Stomach smooth muscle (tissue), 2 donors: ENCODE data around the gene INPPL1.

ENCODE experiments used
- H3K27ac ChIP-seq: one replicate; pipeline ENCODE4 v1.7.0; 2013; ENCODE audit warnings: mild to moderate bottlenecking, low read length, inconsistent platforms
- H3K27me3 ChIP-seq, 2 donors: one replicate each; pipeline ENCODE4 v1.7.0; 2013; ENCODE audit warnings: low read length in 2 of 2; ENCODE audit not compliant: insufficient read depth in 2 of 2, control insufficient read depth in 1 of 2
- H3K36me3 ChIP-seq, 2 donors: one replicate each; pipeline ENCODE4 v1.7.0; 2013; ENCODE audit warnings: low read length in 2 of 2; ENCODE audit not compliant: control insufficient read depth in 2 of 2, insufficient read depth in 2 of 2
- H3K4me1 ChIP-seq: one replicate; pipeline ENCODE4 v1.7.0; 2013; ENCODE audit warnings: low read length; ENCODE audit not compliant: control insufficient read depth, insufficient read depth
- H3K4me3 ChIP-seq, 2 donors: one replicate each; pipeline ENCODE4 v1.7.0; 2013; ENCODE audit warnings: low read length in 2 of 2
- H3K9ac ChIP-seq, 2 donors: one replicate each; pipeline ENCODE4 v1.7.0; 2013; ENCODE audit warnings: low read length in 2 of 2, mild to moderate bottlenecking in 1 of 2
- H3K9me3 ChIP-seq, 2 donors: one replicate each; pipeline ENCODE4 v1.7.0; 2013; ENCODE audit warnings: low read length in 2 of 2; ENCODE audit not compliant: control insufficient read depth in 2 of 2
- donor health status: healthy.
- donor health status: Pancreatic carcinoma.

The INPPL1 gene

GRCh38 chr11:72267956-72268617 lies 43.5 kb downstream of the INPPL1 start:
- H3K9ac ChIP-seq, result no peak overlapping the region
- no peak overlapping the region for H3K27ac ChIP-seq
- H3K4me3 ChIP-seq, result no peak overlapping the region
- no peaks in the 10 kb centered on the region for H3K9me3 ChIP-seq
- no peaks in the 10 kb centered on the region for H3K36me3 ChIP-seq
- H3K4me1 ChIP-seq, result no peaks in the 10 kb centered on the region
- H3K27me3 ChIP-seq, result peaks cover 2 to 5% of the 10 kb centered on the region in 2 donors

- no peaks in the 10 kb centered on the region for H3K9me3 ChIP-seq
- no peak overlapping the region for H3K9ac ChIP-seq
- H3K4me3 ChIP-seq, result no peak overlapping the region
- H3K4me1 ChIP-seq, result no peaks in the 10 kb centered on the region
- H3K36me3 ChIP-seq, result no peaks in the 10 kb centered on the region
- no peak overlapping the region for H3K27ac ChIP-seq
- H3K27me3 ChIP-seq, result peaks cover 2 to 5% of the 10 kb centered on the region in 2 donors
Observed at GRCh38 chr11:72271980-72272379, 47.4 kb downstream of the INPPL1 start.

GRCh38 chr11:72274435-72274834 lies 49.9 kb downstream of the INPPL1 start:
- Histone ChIP-seq H3K27ac (no peak overlapping the region), H3K4me1 (no peaks in the 10 kb centered on the region), H3K9ac (no peak overlapping the region), H3K36me3 (no peaks in the 10 kb centered on the region), H3K9me3 (no peaks in the 10 kb centered on the region), H3K27me3 (peaks cover 0 to 2% of the 10 kb centered on the region in 2 donors), H3K4me3 (no peak overlapping the region)

GRCh38 chr11:72278905-72279304 lies 54.3 kb downstream of the INPPL1 start:
- Histone ChIP-seq H3K9ac (no peak overlapping the region), H3K9me3 (no peaks in the 10 kb centered on the region), H3K36me3 (no peaks in the 10 kb centered on the region)

GRCh38 chr11:72280037-72280436 lies 55.5 kb downstream of the INPPL1 start:
- Histone ChIP-seq H3K27ac (no peak overlapping the region), H3K27me3 (peaks cover 6 to 10% of the 10 kb centered on the region in 2 donors), H3K4me3 (no peak overlapping the region), H3K4me1 (no peaks in the 10 kb centered on the region), H3K36me3 (no peaks in the 10 kb centered on the region), H3K9ac (no peak overlapping the region), H3K9me3 (no peaks in the 10 kb centered on the region)

More at GRCh38 chr11:72278905-72279304, 54.3 kb downstream of the INPPL1 start:
- H3K27ac ChIP-seq, result no peak overlapping the region
- no peak overlapping the region for H3K4me3 ChIP-seq
- H3K27me3 ChIP-seq, result peaks cover 6 to 7% of the 10 kb centered on the region in 2 donors
- H3K4me1 ChIP-seq, result no peaks in the 10 kb centered on the region

GRCh38 chr11:72280726-72281315 lies 56.3 kb downstream of the INPPL1 start:
- H3K36me3 ChIP-seq, result no peaks in the 10 kb centered on the region
- H3K27ac ChIP-seq, result no peak overlapping the region
- no peaks in the 10 kb centered on the region for H3K9me3 ChIP-seq
- no peaks in the 10 kb centered on the region for H3K4me1 ChIP-seq
- H3K9ac ChIP-seq, result no peak overlapping the region
- H3K27me3 ChIP-seq, result peaks cover 6 to 10% of the 10 kb centered on the region in 2 donors
- H3K4me3 ChIP-seq, result no peak overlapping the region

- Histone ChIP-seq H3K4me3 (no peak overlapping the region), H3K27ac (no peak overlapping the region)
Observed at GRCh38 chr11:72283947-72284346, 59.4 kb downstream of the INPPL1 start.

GRCh38 chr11:72287293-72287692 lies 62.7 kb downstream of the INPPL1 start:
- Histone ChIP-seq H3K9ac (no peak overlapping the region), H3K36me3 (no peaks in the 10 kb centered on the region), H3K4me1 (no peaks in the 10 kb centered on the region), H3K9me3 (no peaks in the 10 kb centered on the region), H3K27me3 (peaks cover 6 to 8% of the 10 kb centered on the region in 2 donors), H3K27ac (no peak overlapping the region), H3K4me3 (no peak overlapping the region)

More at GRCh38 chr11:72283947-72284346, 59.4 kb downstream of the INPPL1 start:
- H3K36me3 ChIP-seq, result no peaks in the 10 kb centered on the region
- no peaks in the 10 kb centered on the region for H3K4me1 ChIP-seq
- no peak overlapping the region for H3K9ac ChIP-seq
- H3K9me3 ChIP-seq, result no peaks in the 10 kb centered on the region
- peaks cover 6 to 10% of the 10 kb centered on the region in 2 donors for H3K27me3 ChIP-seq
